Ishikawa (cell line): ENCODE results near the gene COL27A1.

Experiments used
- CEBPB ChIP-seq: IDR thresholded peaks from 2 replicates; pipeline ENCODE4 v1.6.1; 2012
- CREB1 ChIP-seq: IDR thresholded peaks from 2 replicates; pipeline ENCODE4 v1.6.1; 2012; ENCODE audit warnings: low read depth
- EGR1 ChIP-seq: IDR thresholded peaks from 2 replicates; pipeline ENCODE4 v1.6.1; 2012
- EP300 ChIP-seq: IDR thresholded peaks from 2 replicates; pipeline ENCODE4 v1.6.1; 2012; ENCODE audit warnings: borderline replicate concordance
- FOXM1 ChIP-seq: IDR thresholded peaks from 2 replicates; pipeline ENCODE4 v1.6.1; 2012; ENCODE audit warnings: low read depth, borderline replicate concordance
- NFIC ChIP-seq: IDR thresholded peaks from 2 replicates; pipeline ENCODE4 v1.6.1; 2012
- RAD21 ChIP-seq: IDR thresholded peaks from 2 replicates; pipeline ENCODE4 v1.6.1; 2012; ENCODE audit warnings: low read depth
- REST ChIP-seq: IDR thresholded peaks from 2 replicates; pipeline ENCODE4 v1.6.1; 2012; ENCODE audit warnings: low read depth, mild to moderate bottlenecking
- TAF1 ChIP-seq: IDR thresholded peaks from 2 replicates; pipeline ENCODE4 v1.6.1; 2012; ENCODE audit warnings: low read depth, mild to moderate bottlenecking
- TCF12 ChIP-seq: IDR thresholded peaks from 2 replicates; pipeline ENCODE4 v1.6.1; 2012; ENCODE audit warnings: low read depth
- TEAD4 ChIP-seq: IDR thresholded peaks from 2 replicates; pipeline ENCODE4 v1.6.1; 2012
- YY1 ChIP-seq: IDR thresholded peaks from 2 replicates; pipeline ENCODE4 v1.6.1; 2012; ENCODE audit warnings: low read depth
- ZBTB7A ChIP-seq: IDR thresholded peaks from 2 replicates; pipeline ENCODE4 v1.6.1; 2012; ENCODE audit warnings: low read depth
- TF ChIP-seq, protein P1 (sequence below): IDR thresholded peaks from 2 replicates; pipeline ENCODE4 v1.6.1; 2012
- TF ChIP-seq, protein P2 (sequence below): IDR thresholded peaks from 2 replicates; pipeline ENCODE4 v1.6.1; 2012

COL27A1 gene

DNA sequence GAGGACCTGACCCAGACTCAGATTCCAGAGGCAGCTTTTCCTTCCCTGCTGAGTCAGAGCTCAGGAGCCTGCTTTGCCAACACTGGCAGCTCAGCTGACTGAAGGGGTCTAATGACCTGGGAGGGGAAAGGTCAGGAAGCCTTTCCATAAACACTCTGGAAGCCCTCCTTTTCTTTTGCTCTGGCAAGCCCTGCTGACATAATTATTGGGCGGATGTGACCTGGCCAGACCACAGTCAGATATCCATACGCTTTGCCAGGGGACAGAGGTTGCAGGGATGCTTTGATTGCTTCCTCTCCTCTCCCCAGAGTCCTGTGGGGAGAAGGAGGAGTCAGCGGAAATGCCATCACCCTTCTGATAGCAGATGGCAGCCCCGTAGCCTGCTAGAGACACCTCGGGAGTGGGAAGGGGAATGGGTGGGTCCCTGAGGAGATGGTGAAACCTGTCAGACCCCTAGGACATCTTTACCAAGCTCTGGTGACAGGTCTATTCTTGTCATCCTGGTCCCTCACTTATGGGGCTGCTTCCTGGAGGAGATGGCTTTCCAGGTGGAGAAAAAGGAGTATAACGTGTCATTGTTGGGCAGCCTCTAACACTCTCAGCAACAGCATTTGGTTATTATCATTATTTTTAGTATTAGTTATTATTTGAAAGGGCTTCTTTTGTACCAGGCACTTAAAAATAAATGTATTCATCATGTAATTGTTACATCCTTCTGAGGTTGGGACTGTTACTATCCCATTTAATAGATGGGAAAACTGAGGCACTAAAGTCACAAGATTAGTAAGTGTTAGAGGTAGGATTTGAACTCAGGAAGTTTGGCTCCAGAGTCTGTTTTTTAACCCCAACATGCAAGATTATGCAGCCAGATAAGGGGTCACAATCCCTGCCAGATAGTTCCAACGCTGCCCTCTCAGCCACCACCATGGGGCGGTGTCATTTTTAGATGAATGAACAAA is 11.6 kb downstream of the COL27A1 start:
- TF ChIP-seq YY1 (no peak), TEAD4 (no peak), TAF1 (no peak)
- TF ChIP-seq, protein P1, sequence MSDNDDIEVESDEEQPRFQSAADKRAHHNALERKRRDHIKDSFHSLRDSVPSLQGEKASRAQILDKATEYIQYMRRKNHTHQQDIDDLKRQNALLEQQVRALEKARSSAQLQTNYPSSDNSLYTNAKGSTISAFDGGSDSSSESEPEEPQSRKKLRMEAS: no peak
- TF ChIP-seq, protein P2, sequence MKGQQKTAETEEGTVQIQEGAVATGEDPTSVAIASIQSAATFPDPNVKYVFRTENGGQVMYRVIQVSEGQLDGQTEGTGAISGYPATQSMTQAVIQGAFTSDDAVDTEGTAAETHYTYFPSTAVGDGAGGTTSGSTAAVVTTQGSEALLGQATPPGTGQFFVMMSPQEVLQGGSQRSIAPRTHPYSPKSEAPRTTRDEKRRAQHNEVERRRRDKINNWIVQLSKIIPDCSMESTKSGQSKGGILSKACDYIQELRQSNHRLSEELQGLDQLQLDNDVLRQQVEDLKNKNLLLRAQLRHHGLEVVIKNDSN: no peak

DNA sequence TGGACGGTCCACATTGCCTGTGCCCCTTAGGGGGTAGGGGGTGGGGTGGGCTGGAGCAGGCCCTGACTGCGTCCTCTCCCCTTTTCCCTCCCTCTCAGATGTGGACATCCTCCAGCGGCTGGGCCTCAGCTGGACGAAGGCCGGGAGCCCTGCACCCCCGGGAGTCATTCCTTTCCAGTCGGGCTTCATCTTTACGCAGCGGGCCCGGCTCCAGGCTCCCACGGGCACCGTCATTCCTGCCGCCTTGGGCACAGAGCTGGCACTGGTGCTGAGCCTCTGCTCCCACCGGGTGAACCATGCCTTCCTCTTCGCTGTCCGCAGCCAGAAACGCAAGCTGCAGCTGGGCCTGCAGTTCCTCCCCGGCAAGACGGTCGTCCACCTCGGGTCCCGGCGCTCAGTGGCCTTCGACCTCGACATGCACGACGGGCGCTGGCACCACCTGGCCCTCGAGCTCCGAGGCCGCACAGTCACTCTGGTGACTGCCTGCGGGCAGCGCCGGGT is 12.3 kb downstream of the COL27A1 start:
- TF ChIP-seq EGR1 (no peak), EP300 (no peak), REST (no peak), ZBTB7A (no peak), NFIC (no peak), TCF12 (no peak), RAD21 (no peak), TAF1 (no peak), TEAD4 (no peak), FOXM1 (no peak), CEBPB (no peak), CREB1 (no peak)
- TF ChIP-seq, protein P1: no peak
- TF ChIP-seq, protein P2: no peak

DNA sequence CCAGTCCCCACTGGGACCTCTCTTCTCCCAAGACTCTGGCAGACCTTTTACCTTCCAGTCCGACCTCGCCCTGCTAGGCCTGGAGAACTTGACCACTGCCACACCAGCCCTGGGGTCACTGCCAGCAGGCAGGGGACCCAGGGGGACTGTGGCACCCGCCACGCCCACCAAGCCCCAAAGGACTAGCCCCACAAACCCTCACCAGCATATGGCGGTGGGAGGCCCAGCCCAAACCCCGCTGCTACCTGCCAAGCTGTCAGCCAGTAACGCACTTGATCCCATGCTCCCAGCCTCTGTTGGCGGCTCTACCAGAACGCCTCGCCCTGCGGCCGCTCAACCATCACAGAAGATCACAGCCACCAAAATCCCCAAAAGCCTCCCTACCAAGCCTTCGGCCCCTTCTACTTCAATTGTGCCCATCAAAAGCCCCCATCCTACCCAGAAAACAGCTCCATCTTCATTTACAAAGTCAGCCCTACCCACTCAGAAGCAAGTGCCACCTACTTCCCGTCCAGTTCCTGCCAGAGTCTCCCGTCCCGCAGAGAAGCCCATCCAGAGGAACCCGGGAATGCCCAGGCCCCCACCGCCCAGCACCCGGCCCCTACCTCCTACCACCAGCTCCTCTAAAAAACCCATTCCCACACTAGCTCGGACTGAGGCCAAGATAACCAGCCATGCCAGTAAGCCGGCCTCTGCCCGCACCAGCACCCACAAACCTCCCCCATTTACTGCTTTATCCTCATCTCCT is 13.1 kb downstream of the COL27A1 start:
- TF ChIP-seq NFIC (no peak), TAF1 (no peak), FOXM1 (no peak), CREB1 (no peak), YY1 (no peak)
- TF ChIP-seq, protein P2: no peak

- no peak for TF ChIP-seq YY1
- TF ChIP-seq NFIC: no peak
- no peak for TF ChIP-seq REST
- no peak for TF ChIP-seq ZBTB7A
- no peak for TF ChIP-seq TAF1
- no peak for TF ChIP-seq FOXM1
- TF ChIP-seq CEBPB: no peak
- no peak for TF ChIP-seq CREB1
- no peak for TF ChIP-seq TEAD4
- TF ChIP-seq, protein P2: no peak
- no peak for TF ChIP-seq EGR1
- no peak for TF ChIP-seq RAD21
- TF ChIP-seq TCF12: no peak
- TF ChIP-seq, protein P1: no peak
- TF ChIP-seq EP300: no peak
Measured at GRCh38 chr9:114169029-114169951, 14.0 kb downstream of the COL27A1 start.
